K562 (cell line): Measurements from ENCODE around the gene NR2F6. TPM values are rescaled to one million over a fixed set of nuclear protein-coding genes. Genes with fewer than 3 reads are reported as not detected.

Source experiments
- ARHGAP35 ChIP-seq: fragments of 450-650 bp; IDR thresholded peaks from 2 replicates; pipeline ENCODE4 v1.6.1; 2018; ENCODE audit not compliant: partially characterized antibody
- CBFA2T2 ChIP-seq: fragments of 450-650 bp; conservative IDR thresholded peaks from 2 replicates; pipeline ENCODE4 v1.6.1; 2017; ENCODE audit warnings: mild to moderate bottlenecking
- CHAMP1 ChIP-seq: fragments of 450-650 bp; IDR thresholded peaks from 2 replicates; pipeline ENCODE4 v1.6.1; 2016; ENCODE audit warnings: mild to moderate bottlenecking
- CHD1 ChIP-seq: fragments of 200-600 bp; sonication (generic); IDR thresholded peaks from one replicate; pipeline ENCODE4 v1.6.1; 2012; ENCODE audit warnings: mild to moderate bottlenecking, moderate library complexity, low read length, inconsistent platforms
- CREB5 ChIP-seq: fragments of 250-450 bp; sonication (Bioruptor Pico); IDR thresholded peaks from 2 replicates; pipeline ENCODE4 v1.5.0; 2020; ENCODE audit warnings: mild to moderate bottlenecking
- ERF ChIP-seq: fragments of 450-650 bp; formaldehyde crosslinking; IDR thresholded peaks from 2 replicates; pipeline ENCODE4 v1.4.0; 2020; ENCODE audit warnings: mild to moderate bottlenecking, mixed read lengths
- FOXA1 ChIP-seq: fragments of 450-650 bp; IDR thresholded peaks from 2 replicates; pipeline ENCODE4 v1.6.1; 2016; ENCODE audit warnings: mild to moderate bottlenecking, borderline replicate concordance
- FOXJ3 ChIP-seq: sonication (generic); formaldehyde crosslinking; IDR thresholded peaks from 2 replicates; pipeline ENCODE4 v1.4.0; 2020; ENCODE audit warnings: mild to moderate bottlenecking, missing genetic modification reagents
- HMGN3 ChIP-seq: IDR thresholded peaks from 2 replicates; pipeline ENCODE4 v1.6.1; 2011; ENCODE audit warnings: borderline replicate concordance, low read depth, mild to moderate bottlenecking, mixed read lengths, low read length; ENCODE audit not compliant: insufficient read length; ENCODE audit errors: extremely low read depth
- LCOR ChIP-seq: sonication (generic); formaldehyde crosslinking; IDR thresholded peaks from 2 replicates; pipeline ENCODE4 v1.8.0; 2022; ENCODE audit warnings: mild to moderate bottlenecking, missing genetic modification reagents
- MEIS2 ChIP-seq: fragments of 450-650 bp; IDR thresholded peaks from 2 replicates; pipeline ENCODE4 v1.6.1; 2014; ENCODE audit warnings: mild to moderate bottlenecking; ENCODE audit not compliant: partially characterized antibody
- SMARCE1 ChIP-seq: fragments of 450-650 bp; IDR thresholded peaks from 2 replicates; pipeline ENCODE4 v1.7.1; 2016; ENCODE audit warnings: mild to moderate bottlenecking
- ZNF212 ChIP-seq: fragments of 450-650 bp; formaldehyde crosslinking; IDR thresholded peaks from 2 replicates; pipeline ENCODE4 v1.4.0; 2020; ENCODE audit warnings: mild to moderate bottlenecking
- ZNF224 ChIP-seq: sonication (generic); formaldehyde crosslinking; IDR thresholded peaks from 2 replicates; pipeline ENCODE4 v1.8.0; 2022; ENCODE audit warnings: mild to moderate bottlenecking, missing genetic modification reagents
- ZNF263 ChIP-seq: sonication (generic); formaldehyde crosslinking; IDR thresholded peaks from 2 replicates; pipeline ENCODE4 v1.8.0; 2022; ENCODE audit warnings: mild to moderate bottlenecking, missing genetic modification reagents, borderline replicate concordance
- ZNF780A ChIP-seq: fragments of 250-450 bp; sonication (Bioruptor Pico); IDR thresholded peaks from 2 replicates; pipeline ENCODE4 v1.5.0; 2021; ENCODE audit warnings: mild to moderate bottlenecking
- polyA plus RNA-seq, 8 experiments: library from polyadenylated mRNA; depleted of rRNA in 4 of 8; stranded (reverse) in 5 of 8; unstranded in 3 of 8; fragments of >200 nt; fragmentation: Nextera tagmentation in 2 of 8; fragmentation: Illumina TruSeq in 1 of 8; extraction: Ambion mirVana in 2 of 8; extraction: Trizol in 1 of 8; gene quantifications; 2 replicates each; pipeline versions ENCODE4 v1.2.1 to v1.2.3, GENCODE V29; 2011 to 2014; ENCODE audit warnings: inconsistent platforms in 1 of 8, missing spikeins in 1 of 8
- total RNA-seq, 7 experiments: library from RNA; depleted of rRNA in 6 of 7; stranded (reverse); fragments of >200 nt in 6 of 7; fragmentation: Illumina TruSeq in 2 of 7; extraction: Trizol in 2 of 7; gene quantifications; 2 replicates each; pipeline versions ENCODE4 v1.2.1 to v1.2.3, GENCODE V29; 2011 to 2021; ENCODE audit warnings: low replicate concordance in 1 of 7
- TF ChIP-seq, protein P1 (sequence below): fragments of 450-650 bp; conservative IDR thresholded peaks from 2 replicates; pipeline ENCODE4 v1.6.1; 2016; ENCODE audit warnings: missing genetic modification characterization, low read depth, mild to moderate bottlenecking, missing compliant biosample characterization, moderate library complexity
- TF ChIP-seq, protein P2 (sequence below), 2 experiments: fragments of 450-650 bp; IDR thresholded peaks; 2 replicates each; pipeline ENCODE4 v1.6.1; 2018; ENCODE audit warnings: mild to moderate bottlenecking in 2 of 2, low read depth in 1 of 2; ENCODE audit not compliant: partially characterized antibody in 2 of 2

NR2F6 gene
- total and polyA plus RNA-seq, 9 of the 15 experiments (the other 6 are each of a cell fraction or from before 2014, with no cell fraction given), result 0.76 to 97.5 (median 18.8) TPM

DNA sequence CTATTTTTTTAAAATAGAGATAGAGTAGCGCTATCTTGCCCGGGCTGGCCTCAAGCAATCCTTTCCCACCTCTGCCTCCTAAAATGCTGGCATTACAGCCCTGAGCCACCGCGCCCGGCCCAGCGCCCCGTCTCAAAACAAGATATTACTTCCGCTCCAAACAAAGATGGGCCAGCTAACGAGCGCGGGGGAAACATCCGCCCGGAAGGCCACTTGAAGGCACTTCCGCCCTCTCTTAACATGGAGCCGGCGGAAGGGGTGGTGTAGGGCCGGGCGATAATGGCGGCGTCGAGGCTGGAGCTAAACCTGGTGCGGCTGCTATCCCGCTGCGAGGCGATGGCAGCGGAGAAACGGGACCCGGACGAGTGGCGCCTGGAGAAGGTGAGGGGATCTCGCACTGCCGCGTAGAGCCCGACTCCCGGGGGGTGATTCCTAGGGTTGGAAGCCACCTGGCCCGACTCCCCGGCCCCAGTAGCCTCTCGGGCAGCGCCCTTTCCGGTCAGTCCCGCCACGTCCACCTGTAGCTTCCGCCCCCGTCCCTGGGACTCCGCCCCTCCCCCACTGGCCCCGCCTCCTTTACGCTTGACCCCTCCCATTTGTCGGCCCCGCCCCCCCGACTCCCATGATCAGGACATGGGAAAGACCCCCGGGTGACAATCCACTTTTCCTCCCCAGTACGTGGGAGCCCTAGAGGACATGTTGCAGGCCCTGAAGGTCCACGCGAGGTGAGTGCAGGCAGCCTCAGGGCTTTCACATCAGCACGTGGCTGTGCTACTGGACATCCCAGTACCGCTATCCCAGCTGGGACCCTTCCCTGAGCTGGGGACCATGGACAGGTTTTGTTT is 30.4 kb downstream of the NR2F6 start, which contains the start of gene USE1 (continued):
- peak; percentile 80 for TF ChIP-seq LCOR (CRISPR knock-in tag)
- TF ChIP-seq CHD1, result no peak
- no peak for TF ChIP-seq ZNF212 (CRISPR knock-in tag)
- TF ChIP-seq FOXA1, result no peak
- TF ChIP-seq ARHGAP35, result no peak
- no peak for TF ChIP-seq MEIS2
- TF ChIP-seq SMARCE1, result no peak
- TF ChIP-seq, protein P1, sequence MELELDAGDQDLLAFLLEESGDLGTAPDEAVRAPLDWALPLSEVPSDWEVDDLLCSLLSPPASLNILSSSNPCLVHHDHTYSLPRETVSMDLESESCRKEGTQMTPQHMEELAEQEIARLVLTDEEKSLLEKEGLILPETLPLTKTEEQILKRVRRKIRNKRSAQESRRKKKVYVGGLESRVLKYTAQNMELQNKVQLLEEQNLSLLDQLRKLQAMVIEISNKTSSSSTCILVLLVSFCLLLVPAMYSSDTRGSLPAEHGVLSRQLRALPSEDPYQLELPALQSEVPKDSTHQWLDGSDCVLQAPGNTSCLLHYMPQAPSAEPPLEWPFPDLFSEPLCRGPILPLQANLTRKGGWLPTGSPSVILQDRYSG (tag), result 0 out of 2 replicates have a peak, but pooled peaks have one; percentile 32
- TF ChIP-seq HMGN3, result peak; percentile 29
- no peak for TF ChIP-seq CHAMP1
- TF ChIP-seq, protein P2, sequence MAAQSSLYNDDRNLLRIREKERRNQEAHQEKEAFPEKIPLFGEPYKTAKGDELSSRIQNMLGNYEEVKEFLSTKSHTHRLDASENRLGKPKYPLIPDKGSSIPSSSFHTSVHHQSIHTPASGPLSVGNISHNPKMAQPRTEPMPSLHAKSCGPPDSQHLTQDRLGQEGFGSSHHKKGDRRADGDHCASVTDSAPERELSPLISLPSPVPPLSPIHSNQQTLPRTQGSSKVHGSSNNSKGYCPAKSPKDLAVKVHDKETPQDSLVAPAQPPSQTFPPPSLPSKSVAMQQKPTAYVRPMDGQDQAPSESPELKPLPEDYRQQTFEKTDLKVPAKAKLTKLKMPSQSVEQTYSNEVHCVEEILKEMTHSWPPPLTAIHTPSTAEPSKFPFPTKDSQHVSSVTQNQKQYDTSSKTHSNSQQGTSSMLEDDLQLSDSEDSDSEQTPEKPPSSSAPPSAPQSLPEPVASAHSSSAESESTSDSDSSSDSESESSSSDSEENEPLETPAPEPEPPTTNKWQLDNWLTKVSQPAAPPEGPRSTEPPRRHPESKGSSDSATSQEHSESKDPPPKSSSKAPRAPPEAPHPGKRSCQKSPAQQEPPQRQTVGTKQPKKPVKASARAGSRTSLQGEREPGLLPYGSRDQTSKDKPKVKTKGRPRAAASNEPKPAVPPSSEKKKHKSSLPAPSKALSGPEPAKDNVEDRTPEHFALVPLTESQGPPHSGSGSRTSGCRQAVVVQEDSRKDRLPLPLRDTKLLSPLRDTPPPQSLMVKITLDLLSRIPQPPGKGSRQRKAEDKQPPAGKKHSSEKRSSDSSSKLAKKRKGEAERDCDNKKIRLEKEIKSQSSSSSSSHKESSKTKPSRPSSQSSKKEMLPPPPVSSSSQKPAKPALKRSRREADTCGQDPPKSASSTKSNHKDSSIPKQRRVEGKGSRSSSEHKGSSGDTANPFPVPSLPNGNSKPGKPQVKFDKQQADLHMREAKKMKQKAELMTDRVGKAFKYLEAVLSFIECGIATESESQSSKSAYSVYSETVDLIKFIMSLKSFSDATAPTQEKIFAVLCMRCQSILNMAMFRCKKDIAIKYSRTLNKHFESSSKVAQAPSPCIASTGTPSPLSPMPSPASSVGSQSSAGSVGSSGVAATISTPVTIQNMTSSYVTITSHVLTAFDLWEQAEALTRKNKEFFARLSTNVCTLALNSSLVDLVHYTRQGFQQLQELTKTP (IDR thresholded peaks at IDR 0.05; ENCODE audit: low read depth in 1 of 2, partially characterized antibody in 2 of 2), result peak in 1 of 2 experiments; percentile 78
- no peak for TF ChIP-seq ZNF263 (CRISPR knock-in tag)
- TF ChIP-seq CREB5 (CRISPR knock-in tag), result no peak
- TF ChIP-seq CBFA2T2, result no peak
- TF ChIP-seq ZNF780A, result no peak
- TF ChIP-seq ZNF224 (CRISPR knock-in tag), result no peak
- no peak for TF ChIP-seq FOXJ3 (CRISPR knock-in tag)
- TF ChIP-seq ERF (CRISPR knock-in tag), result no peak; the same call in 1 of the 2 replicates
